Left cardiac atrium (tissue), 4 donors: Measurements from ENCODE around the gene PRRT2. TPM values are rescaled to one million over a fixed set of nuclear protein-coding genes. Genes with fewer than 3 reads are reported as not detected.

Experiments
- ATAC-seq, 2 donors: fragments of 200-7000 bp; cut with Tn5 transposase; one replicate each; pipeline ENCODE4 v1.9.1; 2020; ENCODE audit warnings: mild to moderate bottlenecking in 2 of 2, moderate library complexity in 2 of 2
- DNase-seq: peaks from one replicate; pipeline ENCODE4 v3.0.0-alpha.2; 2020
- intact Hi-C, 2 donors: fragments of 100-400 bp; cut with DNase I; formaldehyde crosslinking; loops; one replicate each; pipeline versions ENCODE4 v1.14.1 to v1.15.1; 2022 to 2023
- total RNA-seq, 2 donors: library from RNA; stranded (reverse); fragmentation: NEBNext Ultra II Directional; extraction: Animal tissue kit (Norgen Biotek cat#: 25700); gene quantifications; one replicate each; pipeline ENCODE4 v1.2.1, GENCODE V29; 2021
- donor health status: DM: no; HTN: yes; CAD: no.
- donor health status: DM: no; HTN: yes; CAD: no; lungs with severe emphysema.
- donor health status: DM: yes; HTN: yes; CAD: no.
- donor health status: Dilated cardiomyopathy.

The PRRT2 gene
- total RNA-seq, 2 donors from 2014 or later = 2.2 to 3.0 TPM

GRCh38 chr16:29809031-29809747 is 2.8 kb upstream of the PRRT2 start:
- no peak for DNase-seq
- no peak for ATAC-seq
- intact Hi-C loops = no loop called here

GRCh38 chr16:29809850-29810698 is 1.9 kb upstream of the PRRT2 start:
- ATAC-seq = no peak
- intact Hi-C loops = no loop called here
- no peak for DNase-seq

- ATAC-seq (no peak), DNase-seq (no peak)
- intact Hi-C loops = no loop called here
Measured at GRCh38 chr16:29810699-29811169, 1.3 kb upstream of the PRRT2 start.

GRCh38 chr16:29811170-29811895 is 660 bp upstream of the PRRT2 start:
- peak; percentile 68 to 75 for ATAC-seq
- peak; percentile 98 for DNase-seq
- intact Hi-C loops = no loop called here

- intact Hi-C loops = no loop called here
- no peak for ATAC-seq
Measured at GRCh38 chr16:29812754-29813643, 1.0 kb downstream of the PRRT2 start.

GRCh38 chr16:29813644-29814562 is 1.9 kb downstream of the PRRT2 start:
- ATAC-seq (no peak), DNase-seq (no peak)
- intact Hi-C loops = no loop called here

More at GRCh38 chr16:29812754-29813643, 1.0 kb downstream of the PRRT2 start:
- no peak for DNase-seq

- no peak for ATAC-seq
- no peak for DNase-seq
- intact Hi-C loops = no loop called here
Measured at GRCh38 chr16:29814592-29814991, 2.6 kb downstream of the PRRT2 start.

GRCh38 chr16:29815032-29815721 is 3.2 kb downstream of the PRRT2 start:
- intact Hi-C loops = no loop called here
- DNase-seq = peak; percentile 62
- no peak for ATAC-seq

- peak; percentile 98 for DNase-seq
- intact Hi-C loops = no loop called here
- peak; percentile 79 to 84 for ATAC-seq
Measured at GRCh38 chr16:29815793-29816693, 4.0 kb downstream of the PRRT2 start, which contains the start of gene PAGR1. TSS of gene PAGR1 (plus strand) at chr16:29816152. CDS start at chr16:29816526, 374 bp downstream.

GRCh38 chr16:29816694-29817441 is 4.9 kb downstream of the PRRT2 start:
- DNase-seq (peak; percentile 79), ATAC-seq (peak; percentile 55 to 59)
- intact Hi-C loops = no loop called here

GRCh38 chr16:29818082-29818481 is 6.1 kb downstream of the PRRT2 start:
- intact Hi-C loops = no loop called here
- ATAC-seq = no peak

GRCh38 chr16:29819506-29819905 is 7.5 kb downstream of the PRRT2 start:
- no peak for ATAC-seq
- DNase-seq = no peak
- intact Hi-C loops = no loop called here

More at GRCh38 chr16:29818082-29818481, 6.1 kb downstream of the PRRT2 start:
- DNase-seq = no peak

- ATAC-seq (peak in 1 of 2 donors; percentile 33), DNase-seq (peak; percentile 82)
- intact Hi-C loops = no loop called here
Measured at GRCh38 chr16:29820271-29820701, 8.3 kb downstream of the PRRT2 start, which contains the start of gene MVP. TSS of gene MVP (plus strand) at chr16:29820462. CDS start at chr16:29830550, 10,088 bp downstream.

GRCh38 chr16:29820730-29821642 is 9.0 kb downstream of the PRRT2 start:
- intact Hi-C loops = no loop called here
- DNase-seq (peak; percentile 68), ATAC-seq (peak in 1 of 2 donors; percentile 29)
